OCI-M2 (cell line): ENCODE measurements around the gene FSTL5.
"Not testable (repeated sequence)": the region's sequence is repeated elsewhere in the genome, so short reads cannot be mapped to it uniquely, and the experiment has no call there.

Experiments
- DNase-seq: peaks from one replicate; lab custom pipeline; 2025; ENCODE audit not compliant: unreplicated experiment; lab: John Stamatoyannopoulos, UW

Gene FSTL5

GRCh38 chr4:161881370-161881769 is 282.4 kb downstream of the FSTL5 start:
- DNase-seq = no peak

- DNase-seq = no peak
Measured at GRCh38 chr4:161869511-161869910, 294.3 kb downstream of the FSTL5 start.

- DNase-seq = no peak
Measured at GRCh38 chr4:161856711-161857326, 307.0 kb downstream of the FSTL5 start.

GRCh38 chr4:161850631-161851030 is 313.2 kb downstream of the FSTL5 start:
- DNase-seq = no peak

- DNase-seq = no peak
Measured at GRCh38 chr4:161841759-161842158, 322.0 kb downstream of the FSTL5 start.

GRCh38 chr4:161829591-161829990 is 334.2 kb downstream of the FSTL5 start:
- DNase-seq = no peak

- DNase-seq = peak; percentile 2
Measured at GRCh38 chr4:161828061-161828460, 335.7 kb downstream of the FSTL5 start.

- DNase-seq = no peak
Measured at GRCh38 chr4:161827013-161827412, 336.8 kb downstream of the FSTL5 start.

- DNase-seq = no peak
Measured at GRCh38 chr4:161823450-161823849, 340.4 kb downstream of the FSTL5 start.

- no peak for DNase-seq
Measured at GRCh38 chr4:161822174-161822573, 341.6 kb downstream of the FSTL5 start.

GRCh38 chr4:161817914-161818313 is 345.9 kb downstream of the FSTL5 start:
- no peak for DNase-seq

GRCh38 chr4:161816958-161817357 is 346.8 kb downstream of the FSTL5 start:
- no peak for DNase-seq

GRCh38 chr4:161815841-161816240 is 348.0 kb downstream of the FSTL5 start:
- DNase-seq = no peak

- DNase-seq = no peak
Measured at GRCh38 chr4:161813889-161814288, 349.9 kb downstream of the FSTL5 start.

GRCh38 chr4:161813389-161813788 is 350.4 kb downstream of the FSTL5 start:
- no peak for DNase-seq

- no peak for DNase-seq
Measured at GRCh38 chr4:161803171-161803570, 360.6 kb downstream of the FSTL5 start.

GRCh38 chr4:161799710-161800109 is 364.1 kb downstream of the FSTL5 start:
- DNase-seq = no peak

GRCh38 chr4:161792991-161793390 is 370.8 kb downstream of the FSTL5 start:
- no peak for DNase-seq

- no peak for DNase-seq
Measured at GRCh38 chr4:161791796-161792556, 371.8 kb downstream of the FSTL5 start.

- DNase-seq = no peak
Measured at GRCh38 chr4:161767116-161767515, 396.7 kb downstream of the FSTL5 start.

GRCh38 chr4:161762796-161763195 is 401.0 kb downstream of the FSTL5 start:
- DNase-seq = no peak

GRCh38 chr4:161760008-161760407 is 403.8 kb downstream of the FSTL5 start:
- no peak for DNase-seq

- not testable (repeated sequence) for DNase-seq
Measured at GRCh38 chr4:161758412-161758811, 405.4 kb downstream of the FSTL5 start.
